HG02981 (cell line): ENCODE results near the gene KIF12.
"Not testable (repeated sequence)": the region's sequence is repeated elsewhere in the genome, so short reads cannot be mapped to it uniquely, and the experiment has no call there.

Experiments used
- ATAC-seq: cut with Tn5 transposase; IDR thresholded peaks from one replicate; pipeline ENCODE4 v1.9.1; 2021; ENCODE audit warnings: mild to moderate bottlenecking, moderate library complexity; ENCODE audit not compliant: unreplicated experiment

KIF12 gene

DNA sequence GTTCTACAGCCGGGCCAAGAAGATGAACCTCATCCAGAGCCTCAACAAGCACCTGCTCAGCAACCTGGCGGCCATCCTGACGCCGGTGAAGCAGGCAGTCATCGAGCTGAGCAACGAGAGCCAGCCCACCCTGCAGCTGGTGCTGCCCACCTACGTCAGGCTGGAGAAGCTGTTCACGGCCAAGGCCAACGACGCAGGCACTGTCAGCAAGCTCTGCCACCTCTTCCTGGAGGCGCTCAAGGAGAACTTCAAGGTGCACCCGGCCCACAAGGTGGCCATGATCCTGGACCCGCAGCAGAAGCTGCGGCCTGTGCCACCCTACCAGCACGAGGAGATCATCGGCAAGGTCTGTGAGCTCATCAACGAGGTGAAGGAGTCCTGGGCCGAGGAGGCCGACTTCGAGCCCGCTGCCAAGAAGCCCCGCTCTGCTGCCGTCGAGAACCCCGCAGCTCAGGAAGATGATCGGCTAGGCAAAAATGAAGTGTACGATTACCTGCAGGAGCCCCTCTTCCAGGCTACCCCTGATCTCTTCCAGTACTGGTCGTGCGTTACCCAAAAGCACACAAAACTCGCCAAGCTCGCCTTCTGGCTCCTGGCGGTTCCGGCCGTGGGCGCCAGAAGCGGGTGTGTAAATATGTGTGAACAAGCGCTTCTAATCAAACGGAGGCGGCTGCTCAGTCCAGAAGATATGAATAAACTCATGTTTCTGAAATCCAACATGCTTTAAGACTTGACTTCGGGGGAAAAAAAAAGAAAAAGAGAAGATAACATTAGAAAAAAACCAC is 49.5 kb downstream of the KIF12 start:
- ATAC-seq: no peak

DNA sequence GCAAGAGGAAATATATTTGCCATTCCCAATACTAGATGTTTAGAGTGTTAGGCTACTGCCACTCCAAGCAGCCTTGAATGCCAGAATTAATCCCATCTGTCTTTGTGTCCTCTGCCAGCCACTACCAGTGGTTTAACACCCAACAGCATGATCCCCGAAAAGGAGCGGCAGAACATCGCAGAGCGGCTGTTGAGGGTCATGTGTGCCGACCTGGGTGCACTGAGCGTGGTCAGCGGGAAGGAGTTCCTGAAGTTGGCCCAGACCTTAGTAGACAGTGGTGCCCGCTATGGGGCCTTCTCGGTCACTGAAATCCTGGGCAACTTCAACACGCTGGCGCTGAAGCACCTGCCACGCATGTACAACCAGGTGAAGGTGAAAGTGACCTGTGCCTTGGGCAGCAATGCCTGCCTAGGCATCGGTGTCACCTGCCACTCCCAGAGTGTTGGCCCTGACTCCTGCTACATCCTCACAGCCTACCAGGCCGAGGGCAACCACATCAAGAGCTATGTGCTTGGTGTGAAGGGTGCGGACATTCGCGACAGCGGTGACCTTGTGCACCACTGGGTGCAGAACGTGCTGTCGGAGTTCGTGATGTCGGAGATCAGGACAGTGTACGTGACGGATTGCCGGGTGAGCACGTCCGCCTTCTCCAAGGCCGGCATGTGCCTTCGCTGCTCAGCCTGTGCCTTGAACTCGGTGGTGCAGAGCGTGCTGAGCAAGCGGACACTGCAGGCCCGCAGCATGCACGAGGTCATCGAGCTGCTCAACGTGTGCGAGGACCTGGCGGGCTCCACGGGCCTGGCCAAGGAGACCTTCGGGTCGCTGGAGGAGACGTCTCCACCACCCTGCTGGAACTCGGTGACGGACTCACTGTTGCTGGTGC is 50.3 kb downstream of the KIF12 start:
- ATAC-seq: no peak

DNA sequence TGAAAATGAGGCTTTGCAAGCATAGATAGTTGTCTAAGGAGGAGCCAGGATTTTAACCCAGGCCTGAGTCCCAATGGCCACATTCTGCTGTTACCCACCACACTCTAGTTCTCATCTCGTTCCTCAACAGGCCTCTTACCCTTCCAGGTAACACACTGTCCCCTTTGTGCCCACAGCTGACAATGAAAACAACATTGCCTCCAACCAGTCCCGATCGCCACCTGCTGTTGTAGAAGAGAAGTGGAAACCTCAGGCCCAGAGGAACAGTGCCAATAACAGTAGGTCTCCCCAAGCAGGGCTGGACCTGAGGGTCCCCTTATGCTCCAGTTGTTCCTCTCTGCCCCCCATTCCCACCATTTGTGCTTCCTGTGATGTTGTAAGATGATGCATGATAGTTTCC is 51.4 kb downstream of the KIF12 start:
- ATAC-seq: no peak

DNA sequence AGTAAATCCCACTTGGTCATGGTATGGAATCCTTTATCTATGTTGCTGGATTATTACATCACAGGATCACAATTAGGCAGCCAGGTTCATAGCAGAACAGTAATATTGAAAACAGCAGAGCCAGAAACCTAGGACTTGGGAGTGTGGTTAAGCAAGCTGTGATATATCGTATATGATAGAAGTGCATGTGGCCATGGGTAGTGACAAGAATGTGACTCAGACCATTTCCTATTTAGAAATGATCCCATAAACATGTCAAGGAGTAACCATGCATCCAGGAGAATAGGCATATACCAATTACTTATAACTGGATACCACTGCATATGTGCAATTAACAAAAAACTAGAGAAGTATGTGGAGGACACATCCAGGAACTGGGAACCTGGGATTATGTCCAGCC is 52.2 kb downstream of the KIF12 start:
- ATAC-seq: no peak

DNA sequence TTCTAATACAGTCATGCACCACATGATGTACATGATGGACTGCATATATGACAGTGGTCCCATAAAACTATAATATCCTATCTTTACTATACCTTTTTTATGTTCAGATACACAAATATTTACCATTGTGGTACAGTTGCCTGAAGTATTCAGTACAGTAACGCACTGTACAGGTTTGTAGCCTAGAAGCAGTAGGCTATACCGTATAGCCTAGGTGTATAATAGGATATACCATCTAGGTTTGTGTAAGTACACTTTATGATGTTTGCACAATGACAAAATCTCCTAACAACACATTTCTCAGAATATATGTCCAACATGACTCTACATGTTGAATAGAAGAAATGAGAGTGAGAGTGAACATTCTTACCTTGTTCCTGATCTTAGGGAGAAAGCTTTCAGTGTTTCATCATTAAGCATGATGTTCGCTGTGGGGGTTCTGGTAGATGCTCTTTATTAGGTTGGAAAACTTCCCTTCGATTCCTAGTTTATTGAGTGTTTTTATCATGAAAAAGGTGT is 52.8 kb downstream of the KIF12 start:
- no peak for ATAC-seq

DNA sequence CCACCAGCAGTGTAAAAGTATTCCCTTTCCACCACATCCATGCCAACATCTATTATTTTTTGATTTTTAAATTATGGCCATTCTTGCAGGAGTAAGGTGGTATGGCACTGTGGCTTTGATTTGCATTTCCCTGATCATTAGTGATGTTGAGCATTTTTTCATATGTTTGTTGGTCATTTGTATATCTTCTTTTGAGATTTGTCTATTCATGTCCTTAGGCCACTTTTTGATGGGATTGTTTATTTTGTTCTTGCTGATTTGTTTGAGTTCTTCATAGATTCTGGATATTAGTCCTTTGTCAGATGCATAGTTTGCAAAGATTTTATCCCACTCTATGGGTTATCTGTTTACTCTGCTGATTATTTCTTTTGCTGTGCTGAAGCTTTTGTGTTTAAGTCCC is 55.4 kb downstream of the KIF12 start:
- ATAC-seq: not testable (repeated sequence)
